Neural cell (in vitro differentiated cells): ENCODE results near the gene MME.

Experiments used
- EZH2 ChIP-seq: fragments of 200-600, 300-800 bp; shearing (Covaris generic), sonication (generic); IDR thresholded peaks from 2 replicates; pipeline ENCODE4 v1.6.1; 2014; ENCODE audit warnings: antibody characterized with exemption, low read length, borderline replicate concordance, mild to moderate bottlenecking; ENCODE audit not compliant: insufficient read depth, poor library complexity, severe bottlenecking
- POLR2AphosphoS5 ChIP-seq: IDR thresholded peaks from 2 replicates; pipeline ENCODE4 v1.6.1; 2012
- SMC3 ChIP-seq: fragments of 450-650 bp; conservative IDR thresholded peaks from 2 replicates; pipeline ENCODE4 v1.6.1; 2014; ENCODE audit warnings: antibody characterized with exemption, mild to moderate bottlenecking, moderate library complexity; ENCODE audit not compliant: poor library complexity
- TAF1 ChIP-seq: IDR thresholded peaks from 2 replicates; pipeline ENCODE4 v1.6.1; 2012; ENCODE audit warnings: low read depth
- TF ChIP-seq, protein P1 (sequence below): fragments of 450-650 bp; IDR thresholded peaks from 2 replicates; pipeline ENCODE4 v1.5.1; 2014; ENCODE audit warnings: antibody characterized with exemption, mild to moderate bottlenecking, moderate library complexity; ENCODE audit not compliant: poor library complexity, severe bottlenecking

- TF ChIP-seq, protein P1, sequence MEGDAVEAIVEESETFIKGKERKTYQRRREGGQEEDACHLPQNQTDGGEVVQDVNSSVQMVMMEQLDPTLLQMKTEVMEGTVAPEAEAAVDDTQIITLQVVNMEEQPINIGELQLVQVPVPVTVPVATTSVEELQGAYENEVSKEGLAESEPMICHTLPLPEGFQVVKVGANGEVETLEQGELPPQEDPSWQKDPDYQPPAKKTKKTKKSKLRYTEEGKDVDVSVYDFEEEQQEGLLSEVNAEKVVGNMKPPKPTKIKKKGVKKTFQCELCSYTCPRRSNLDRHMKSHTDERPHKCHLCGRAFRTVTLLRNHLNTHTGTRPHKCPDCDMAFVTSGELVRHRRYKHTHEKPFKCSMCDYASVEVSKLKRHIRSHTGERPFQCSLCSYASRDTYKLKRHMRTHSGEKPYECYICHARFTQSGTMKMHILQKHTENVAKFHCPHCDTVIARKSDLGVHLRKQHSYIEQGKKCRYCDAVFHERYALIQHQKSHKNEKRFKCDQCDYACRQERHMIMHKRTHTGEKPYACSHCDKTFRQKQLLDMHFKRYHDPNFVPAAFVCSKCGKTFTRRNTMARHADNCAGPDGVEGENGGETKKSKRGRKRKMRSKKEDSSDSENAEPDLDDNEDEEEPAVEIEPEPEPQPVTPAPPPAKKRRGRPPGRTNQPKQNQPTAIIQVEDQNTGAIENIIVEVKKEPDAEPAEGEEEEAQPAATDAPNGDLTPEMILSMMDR, result no peak
- TF ChIP-seq SMC3 (no peak), POLR2AphosphoS5 (no peak), EZH2 (no peak), TAF1 (no peak)
Measured at GRCh38 chr3:155035553-155035952, 44.6 kb upstream of the MME start.
